Kidney (tissue), 14 donors: Measurements from ENCODE around the gene LRRC75A. TPM values are rescaled to one million over a fixed set of nuclear protein-coding genes. Genes with fewer than 3 reads are reported as not detected.
A peak's percentile ranks its signal among the peaks of the same experiment; 100 is the strongest.

Experiments used
- DNase-seq, 5 donors: peaks; one replicate each; pipeline ENCODE4 v3.0.0-alpha.2; 2013 to 2020
- FAIRE-seq: peaks from 2 replicates; lab custom pipeline; 2012; peaks lifted over from hg19 to GRCh38; lab: Jason Lieb, UNC
- H3K27ac ChIP-seq, 2 donors: one replicate each; pipeline ENCODE4 v1.7.0; 2013; ENCODE audit warnings: low read depth in 2 of 2, low read length in 2 of 2, inconsistent platforms in 1 of 2
- H3K27me3 ChIP-seq: one replicate; pipeline ENCODE4 v1.7.1; 2013; ENCODE audit warnings: low read length, inconsistent platforms; ENCODE audit not compliant: control insufficient read depth, insufficient read depth
- H3K36me3 ChIP-seq, 3 donors: one replicate each; pipeline versions ENCODE4 v1.7.0 to v1.7.1; 2013; ENCODE audit warnings: low read length in 3 of 3, control low read depth in 1 of 3, inconsistent platforms in 1 of 3; ENCODE audit not compliant: insufficient read depth in 3 of 3, control insufficient read depth in 2 of 3
- H3K4me1 ChIP-seq, 3 donors: one replicate each; pipeline versions ENCODE4 v1.7.0 to v1.7.1; 2013; ENCODE audit warnings: low read length in 3 of 3, inconsistent platforms in 1 of 3, low read depth in 1 of 3; ENCODE audit not compliant: control insufficient read depth in 2 of 3, insufficient read depth in 2 of 3
- H3K4me3 ChIP-seq, 3 donors: one replicate each; pipeline versions ENCODE4 v1.7.0 to v1.8.1; 2013; ENCODE audit warnings: low read length in 3 of 3, control low read depth in 1 of 3, inconsistent platforms in 1 of 3
- H3K9ac ChIP-seq, 3 donors: one replicate each; pipeline versions ENCODE4 v1.7.0 to v1.7.1; 2013; ENCODE audit warnings: low read length in 3 of 3, control low read depth in 1 of 3, inconsistent platforms in 1 of 3
- H3K9me3 ChIP-seq, 3 donors: one replicate each; pipeline versions ENCODE4 v1.7.0 to v1.7.1; 2013; ENCODE audit warnings: low read length in 3 of 3, control low read depth in 1 of 3, inconsistent platforms in 1 of 3; ENCODE audit not compliant: control insufficient read depth in 2 of 3, insufficient read depth in 1 of 3
- CTCF ChIP-seq: IDR thresholded peaks from 3 replicates; pipeline ENCODE4 v1.5.1; 2012; ENCODE audit warnings: mild to moderate bottlenecking, moderate library complexity, borderline replicate concordance; ENCODE audit not compliant: insufficient read depth; ENCODE audit errors: extremely low read depth
- intact Hi-C: fragments of 100-400 bp; cut with DNase I; formaldehyde crosslinking; loops from one replicate; pipeline ENCODE4 v1.11.1; 2022
- polyA plus RNA-seq: library from polyadenylated mRNA; stranded (reverse); fragments of 350-450 nt; fragmentation: Illumina TruSeq; extraction: RNeasy Lipid Tissue Mini Kit (QIAGEN cat#74804); gene quantifications from one replicate; pipeline ENCODE4 v1.2.3, GENCODE V29; 2014; ENCODE audit warnings: low read depth, low replicate concordance; ENCODE audit not compliant: insufficient read depth
- total RNA-seq: library from RNA; stranded (reverse); fragmentation: NEBNext Ultra II Directional; extraction: Animal tissue kit (Norgen Biotek cat#: 25700); gene quantifications from one replicate; pipeline ENCODE4 v1.2.1, GENCODE V29; 2021
- donor health status: control.
- donor health status: control.
- donor health status: control.
- donor health status: control.
- donor health status: control.
- donor health status: DM: yes; HTN: yes; CAD: no.
- donor health status: Normal renal cell carcinoma (clear cell type).

The LRRC75A gene
- total and polyA plus RNA-seq, 2 donors from 2014 or later = 2.5 to 2.6 TPM

GRCh38 chr17:16515933-16516332, 23.9 kb upstream of the LRRC75A start:
- H3K9ac ChIP-seq = no peak overlapping the region
- FAIRE-seq (no peak), DNase-seq (no peak)
- H3K36me3 ChIP-seq = no peaks in the 10 kb centered on the region
- H3K9me3 ChIP-seq = no peaks in the 10 kb centered on the region
- intact Hi-C loops = no loop called here
- no peaks in the 10 kb centered on the region for H3K27me3 ChIP-seq
- TF ChIP-seq CTCF = no peak
- no peak overlapping the region for H3K4me3 ChIP-seq
- no peak overlapping the region for H3K27ac ChIP-seq
- H3K4me1 ChIP-seq = peaks cover 0 to under 1% (median 0%) of the 10 kb centered on the region in 3 donors

- TF ChIP-seq CTCF = no peak
- no peaks in the 10 kb centered on the region for H3K9me3 ChIP-seq
- DNase-seq (no peak), FAIRE-seq (no peak)
- intact Hi-C loops = no loop called here
- no peaks in the 10 kb centered on the region for H3K27me3 ChIP-seq
- no peak overlapping the region for H3K4me3 ChIP-seq
- H3K4me1 ChIP-seq = no peaks in the 10 kb centered on the region
- no peak overlapping the region for H3K27ac ChIP-seq
- no peaks in the 10 kb centered on the region for H3K36me3 ChIP-seq
- H3K9ac ChIP-seq = no peak overlapping the region
Observed at GRCh38 chr17:16513873-16514272, 21.9 kb upstream of the LRRC75A start.

- Histone ChIP-seq H3K4me1 (no peaks in the 10 kb centered on the region), H3K9me3 (no peaks in the 10 kb centered on the region), H3K27me3 (no peaks in the 10 kb centered on the region), H3K9ac (no peak overlapping the region), H3K36me3 (no peaks in the 10 kb centered on the region), H3K4me3 (no peak overlapping the region), H3K27ac (no peak overlapping the region)
- no peak for FAIRE-seq
- TF ChIP-seq CTCF = no peak
- intact Hi-C loops = no loop called here
- peak in 1 of 5 donors; percentile 31 for DNase-seq
Observed at GRCh38 chr17:16512011-16512410, 20.0 kb upstream of the LRRC75A start.

- no peak for DNase-seq
- Histone ChIP-seq H3K27me3 (no peaks in the 10 kb centered on the region), H3K27ac (no peak overlapping the region), H3K4me3 (no peak overlapping the region), H3K9ac (no peak overlapping the region), H3K9me3 (no peaks in the 10 kb centered on the region), H3K4me1 (no peaks in the 10 kb centered on the region), H3K36me3 (no peaks in the 10 kb centered on the region)
- intact Hi-C loops = no loop called here
- no peak for FAIRE-seq
- no peak for TF ChIP-seq CTCF
Observed at GRCh38 chr17:16511593-16511992, 19.6 kb upstream of the LRRC75A start.
